HL-60 (cell line): Measurements from ENCODE around the gene SLITRK2.

ENCODE experiments used
- POLR2AphosphoS5 ChIP-seq: IDR thresholded peaks from 2 replicates; pipeline ENCODE4 v1.6.1; 2012; ENCODE audit warnings: low read depth
- TF ChIP-seq, protein P1 (sequence below): IDR thresholded peaks from one replicate; pipeline ENCODE4 v1.5.1; 2011; ENCODE audit warnings: low read length, control low read depth, inconsistent platforms; ENCODE audit not compliant: insufficient read depth
- TF ChIP-seq, protein P2 (sequence below): IDR thresholded peaks from 2 replicates; pipeline ENCODE4 v1.6.1; 2012; ENCODE audit warnings: low read depth; ENCODE audit not compliant: insufficient replicate concordance

DNA sequence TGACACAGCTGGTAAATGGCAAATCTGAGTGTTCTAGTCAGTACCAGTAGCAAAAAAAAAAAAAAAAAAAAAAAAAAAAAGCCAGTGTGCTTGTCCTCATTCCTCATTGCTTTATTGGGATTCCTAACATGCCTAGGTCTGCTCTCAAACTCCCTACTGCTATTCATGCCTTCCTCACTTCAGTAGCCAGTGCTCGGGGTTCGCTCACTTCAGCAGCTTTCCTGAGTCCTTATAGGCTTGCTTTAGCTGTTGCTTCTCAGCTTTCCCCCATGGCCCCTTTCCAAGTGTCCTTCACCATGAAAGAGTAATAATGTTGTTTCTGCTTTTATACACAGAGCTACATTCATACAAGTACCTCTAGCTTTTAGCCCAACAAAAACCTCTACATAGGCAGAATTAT lies 30.8 kb downstream of the SLITRK2 start:
- TF ChIP-seq, protein P1, sequence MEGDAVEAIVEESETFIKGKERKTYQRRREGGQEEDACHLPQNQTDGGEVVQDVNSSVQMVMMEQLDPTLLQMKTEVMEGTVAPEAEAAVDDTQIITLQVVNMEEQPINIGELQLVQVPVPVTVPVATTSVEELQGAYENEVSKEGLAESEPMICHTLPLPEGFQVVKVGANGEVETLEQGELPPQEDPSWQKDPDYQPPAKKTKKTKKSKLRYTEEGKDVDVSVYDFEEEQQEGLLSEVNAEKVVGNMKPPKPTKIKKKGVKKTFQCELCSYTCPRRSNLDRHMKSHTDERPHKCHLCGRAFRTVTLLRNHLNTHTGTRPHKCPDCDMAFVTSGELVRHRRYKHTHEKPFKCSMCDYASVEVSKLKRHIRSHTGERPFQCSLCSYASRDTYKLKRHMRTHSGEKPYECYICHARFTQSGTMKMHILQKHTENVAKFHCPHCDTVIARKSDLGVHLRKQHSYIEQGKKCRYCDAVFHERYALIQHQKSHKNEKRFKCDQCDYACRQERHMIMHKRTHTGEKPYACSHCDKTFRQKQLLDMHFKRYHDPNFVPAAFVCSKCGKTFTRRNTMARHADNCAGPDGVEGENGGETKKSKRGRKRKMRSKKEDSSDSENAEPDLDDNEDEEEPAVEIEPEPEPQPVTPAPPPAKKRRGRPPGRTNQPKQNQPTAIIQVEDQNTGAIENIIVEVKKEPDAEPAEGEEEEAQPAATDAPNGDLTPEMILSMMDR: no peak
- TF ChIP-seq, protein P2, sequence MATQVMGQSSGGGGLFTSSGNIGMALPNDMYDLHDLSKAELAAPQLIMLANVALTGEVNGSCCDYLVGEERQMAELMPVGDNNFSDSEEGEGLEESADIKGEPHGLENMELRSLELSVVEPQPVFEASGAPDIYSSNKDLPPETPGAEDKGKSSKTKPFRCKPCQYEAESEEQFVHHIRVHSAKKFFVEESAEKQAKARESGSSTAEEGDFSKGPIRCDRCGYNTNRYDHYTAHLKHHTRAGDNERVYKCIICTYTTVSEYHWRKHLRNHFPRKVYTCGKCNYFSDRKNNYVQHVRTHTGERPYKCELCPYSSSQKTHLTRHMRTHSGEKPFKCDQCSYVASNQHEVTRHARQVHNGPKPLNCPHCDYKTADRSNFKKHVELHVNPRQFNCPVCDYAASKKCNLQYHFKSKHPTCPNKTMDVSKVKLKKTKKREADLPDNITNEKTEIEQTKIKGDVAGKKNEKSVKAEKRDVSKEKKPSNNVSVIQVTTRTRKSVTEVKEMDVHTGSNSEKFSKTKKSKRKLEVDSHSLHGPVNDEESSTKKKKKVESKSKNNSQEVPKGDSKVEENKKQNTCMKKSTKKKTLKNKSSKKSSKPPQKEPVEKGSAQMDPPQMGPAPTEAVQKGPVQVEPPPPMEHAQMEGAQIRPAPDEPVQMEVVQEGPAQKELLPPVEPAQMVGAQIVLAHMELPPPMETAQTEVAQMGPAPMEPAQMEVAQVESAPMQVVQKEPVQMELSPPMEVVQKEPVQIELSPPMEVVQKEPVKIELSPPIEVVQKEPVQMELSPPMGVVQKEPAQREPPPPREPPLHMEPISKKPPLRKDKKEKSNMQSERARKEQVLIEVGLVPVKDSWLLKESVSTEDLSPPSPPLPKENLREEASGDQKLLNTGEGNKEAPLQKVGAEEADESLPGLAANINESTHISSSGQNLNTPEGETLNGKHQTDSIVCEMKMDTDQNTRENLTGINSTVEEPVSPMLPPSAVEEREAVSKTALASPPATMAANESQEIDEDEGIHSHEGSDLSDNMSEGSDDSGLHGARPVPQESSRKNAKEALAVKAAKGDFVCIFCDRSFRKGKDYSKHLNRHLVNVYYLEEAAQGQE: no peak
- no peak for TF ChIP-seq POLR2AphosphoS5
